Trophoblast cell (in vitro differentiated cells and primary cell): ENCODE measurements around the gene SMIM32.

Experiments
- DNase-seq, 2 donors: peaks; one replicate each; pipeline ENCODE4 v3.0.0-alpha.2; 2016
- H2AFZ ChIP-seq: 2 replicates; pipeline ENCODE4 v1.6.1; 2013; ENCODE audit warnings: low read length, moderate library complexity, mild to moderate bottlenecking; ENCODE audit not compliant: insufficient read depth, poor library complexity
- H2AK5ac ChIP-seq: 2 replicates; pipeline ENCODE4 v1.6.1; 2013; ENCODE audit warnings: mild to moderate bottlenecking, low read length
- H2BK120ac ChIP-seq: 2 replicates; pipeline ENCODE4 v1.6.1; 2013; ENCODE audit warnings: low read length, mild to moderate bottlenecking, moderate library complexity; ENCODE audit not compliant: insufficient read depth, poor library complexity
- H2BK12ac ChIP-seq: 2 replicates; pipeline ENCODE4 v1.6.1; 2013; ENCODE audit warnings: mild to moderate bottlenecking, low read length, moderate library complexity
- H2BK5ac ChIP-seq: 2 replicates; pipeline ENCODE4 v1.6.1; 2013; ENCODE audit warnings: low read length, low read depth, moderate library complexity, mild to moderate bottlenecking; ENCODE audit not compliant: poor library complexity
- H3K14ac ChIP-seq: 2 replicates; pipeline ENCODE4 v1.6.1; 2013; ENCODE audit warnings: mild to moderate bottlenecking, low read length
- H3K18ac ChIP-seq: 2 replicates; pipeline ENCODE4 v1.6.1; 2013; ENCODE audit warnings: mild to moderate bottlenecking, low read length
- H3K23ac ChIP-seq: 2 replicates; pipeline ENCODE4 v1.6.1; 2013; ENCODE audit warnings: low read length
- H3K27ac ChIP-seq: 2 replicates; pipeline ENCODE4 v1.5.1; 2013; ENCODE audit warnings: low read depth, mild to moderate bottlenecking, inconsistent platforms, low read length, moderate library complexity
- H3K27me3 ChIP-seq: 2 replicates; pipeline ENCODE4 v1.6.1; 2013; ENCODE audit warnings: inconsistent platforms, mild to moderate bottlenecking, low read length, moderate library complexity; ENCODE audit not compliant: insufficient read depth
- H3K36me3 ChIP-seq, 2 experiments: 1 replicate in 1 of 2; 2 replicates in 1 of 2; pipeline ENCODE4 v1.6.1; 2013; ENCODE audit warnings: low read length in 2 of 2, mild to moderate bottlenecking in 2 of 2, moderate library complexity in 1 of 2; ENCODE audit not compliant: insufficient read depth in 2 of 2, control insufficient read depth in 1 of 2
- H3K4ac ChIP-seq: 2 replicates; pipeline ENCODE4 v1.6.1; 2013; ENCODE audit warnings: low read depth, mild to moderate bottlenecking, low read length, moderate library complexity
- H3K4me1 ChIP-seq, 2 experiments: 1 replicate in 1 of 2; 2 replicates in 1 of 2; pipeline ENCODE4 v1.6.1; 2013; ENCODE audit warnings: low read length in 2 of 2, mild to moderate bottlenecking in 2 of 2, moderate library complexity in 1 of 2; ENCODE audit not compliant: insufficient read depth in 2 of 2, control insufficient read depth in 1 of 2
- H3K4me2 ChIP-seq: 2 replicates; pipeline ENCODE4 v1.6.1; 2013; ENCODE audit warnings: inconsistent platforms, mild to moderate bottlenecking, low read length, moderate library complexity
- H3K4me3 ChIP-seq: 2 replicates; pipeline ENCODE4 v1.5.1; 2013; ENCODE audit warnings: mild to moderate bottlenecking, low read depth, low read length, inconsistent platforms
- H3K79me1 ChIP-seq: one replicate; pipeline ENCODE4 v1.6.1; 2013; ENCODE audit warnings: low read length
- H3K79me2 ChIP-seq: 2 replicates; pipeline ENCODE4 v1.6.1; 2013; ENCODE audit warnings: low read length, mild to moderate bottlenecking; ENCODE audit not compliant: control insufficient read depth, insufficient read depth, poor library complexity
- H3K9ac ChIP-seq: 2 replicates; pipeline ENCODE4 v1.6.1; 2013; ENCODE audit warnings: mild to moderate bottlenecking, low read length
- H3K9me3 ChIP-seq: 2 replicates; pipeline ENCODE4 v1.6.1; 2013; ENCODE audit warnings: low read depth, mild to moderate bottlenecking, control low read depth, inconsistent platforms, low read length; ENCODE audit not compliant: insufficient read depth
- H4K12ac ChIP-seq: 2 replicates; pipeline ENCODE4 v1.6.1; 2013; ENCODE audit warnings: low read depth, mild to moderate bottlenecking, low read length, moderate library complexity
- H4K8ac ChIP-seq: 2 replicates; pipeline ENCODE4 v1.6.1; 2013; ENCODE audit warnings: low read depth, mild to moderate bottlenecking, low read length, moderate library complexity
- H4K91ac ChIP-seq: one replicate; pipeline ENCODE4 v1.6.1; 2013; ENCODE audit warnings: low read depth, mild to moderate bottlenecking, low read length, moderate library complexity
- WGBS: extraction: QIAGEN DNeasy Blood & Tissue Kit; methylation state at CpG from one replicate; pipeline ENCODE4 v1.1.7; 2013; ENCODE audit warnings: missing lambda C conversion rate; ENCODE audit not compliant: insufficient read length, insufficient coverage; ENCODE audit errors: extremely low coverage; 5-methylcytosine and 5-hydroxymethylcytosine counted together

The SMIM32 gene

GRCh38 chr5:136228136-136228757 lies 35.3 kb upstream of the SMIM32 start:
- Histone ChIP-seq H2BK5ac (no peak overlapping the region), H4K91ac (no peak overlapping the region), H3K36me3 (no peaks in the 10 kb centered on the region), H3K4me1 (no peaks in the 10 kb centered on the region), H3K18ac (no peak overlapping the region), H2BK120ac (no peak overlapping the region), H2AK5ac (no peak overlapping the region), H3K79me1 (no peaks in the 10 kb centered on the region), H3K9ac (no peak overlapping the region), H2AFZ (no peak overlapping the region), H4K8ac (no peak overlapping the region), H3K27me3 (no peaks in the 10 kb centered on the region), H4K12ac (no peak overlapping the region), H3K4me3 (no peak overlapping the region), H3K79me2 (no peaks in the 10 kb centered on the region), H3K14ac (no peak overlapping the region), H3K23ac (no peak overlapping the region), H3K9me3 (no peaks in the 10 kb centered on the region), H3K27ac (no peak overlapping the region), H2BK12ac (no peak overlapping the region), H3K4ac (no peak overlapping the region), H3K4me2 (no peak overlapping the region)
- 100% methylated on average over 1 of the region's 7 CpGs for WGBS
- no peak for DNase-seq

GRCh38 chr5:136226401-136226800 lies 33.4 kb upstream of the SMIM32 start:
- Histone ChIP-seq H3K79me1 (no peaks in the 10 kb centered on the region), H4K12ac (no peak overlapping the region), H3K27ac (no peak overlapping the region), H2BK12ac (no peak overlapping the region), H3K14ac (no peak overlapping the region), H2AK5ac (no peak overlapping the region), H3K4ac (no peak overlapping the region), H2BK5ac (no peak overlapping the region), H3K23ac (no peak overlapping the region), H3K4me2 (no peak overlapping the region), H3K27me3 (no peaks in the 10 kb centered on the region), H3K4me3 (no peak overlapping the region), H3K79me2 (no peaks in the 10 kb centered on the region), H3K4me1 (no peaks in the 10 kb centered on the region), H3K9me3 (peaks cover 4% of the 10 kb centered on the region), H2AFZ (no peak overlapping the region), H3K9ac (no peak overlapping the region), H4K8ac (no peak overlapping the region), H4K91ac (no peak overlapping the region), H2BK120ac (no peak overlapping the region), H3K18ac (no peak overlapping the region), H3K36me3 (no peaks in the 10 kb centered on the region)
- WGBS: no CpG with 5 or more reads among the region's 2 CpGs
- DNase-seq: no peak

- Histone ChIP-seq H3K4me1 (no peaks in the 10 kb centered on the region), H4K8ac (no peak overlapping the region), H3K79me2 (no peaks in the 10 kb centered on the region), H3K27me3 (no peaks in the 10 kb centered on the region), H3K4ac (no peak overlapping the region), H2BK120ac (no peak overlapping the region), H3K9ac (no peak overlapping the region), H2AK5ac (no peak overlapping the region), H2BK5ac (no peak overlapping the region), H3K36me3 (no peaks in the 10 kb centered on the region), H3K27ac (no peak overlapping the region), H3K4me2 (no peak overlapping the region), H3K79me1 (no peaks in the 10 kb centered on the region), H3K4me3 (no peak overlapping the region), H2AFZ (no peak overlapping the region), H3K18ac (no peak overlapping the region), H4K91ac (no peak overlapping the region), H2BK12ac (no peak overlapping the region), H4K12ac (no peak overlapping the region), H3K14ac (no peak overlapping the region), H3K9me3 (peaks cover 7% of the 10 kb centered on the region), H3K23ac (no peak overlapping the region)
- no peak for DNase-seq
- WGBS: no CpG with 5 or more reads among the region's 2 CpGs
Observed at GRCh38 chr5:136225796-136226195, 32.8 kb upstream of the SMIM32 start.

GRCh38 chr5:136222580-136223235 lies 29.7 kb upstream of the SMIM32 start:
- Histone ChIP-seq H3K36me3 (no peaks in the 10 kb centered on the region), H2AFZ (no peak overlapping the region), H4K91ac (no peak overlapping the region), H4K8ac (no peak overlapping the region), H2AK5ac (no peak overlapping the region), H3K4me1 (no peaks in the 10 kb centered on the region), H4K12ac (no peak overlapping the region), H3K79me2 (no peaks in the 10 kb centered on the region), H3K79me1 (no peaks in the 10 kb centered on the region), H3K14ac (no peak overlapping the region), H3K4me2 (no peak overlapping the region), H2BK12ac (no peak overlapping the region), H2BK5ac (no peak overlapping the region), H3K23ac (no peak overlapping the region), H3K4ac (no peak overlapping the region), H3K4me3 (no peak overlapping the region), H2BK120ac (no peak overlapping the region), H3K27me3 (no peaks in the 10 kb centered on the region), H3K9me3 (peaks cover 7% of the 10 kb centered on the region), H3K9ac (no peak overlapping the region), H3K18ac (no peak overlapping the region), H3K27ac (no peak overlapping the region)
- peak in 1 of 2 donors; percentile 1 for DNase-seq
- no CpG with 5 or more reads among the region's 4 CpGs for WGBS
